ENCODE results near the gene ZBED1.
"Not testable (repeated sequence)": the region's sequence is repeated elsewhere in the genome, so short reads cannot be mapped to it uniquely, and the experiment has no call there.

ZBED1 gene

GRCh38 chrX:2474963-2475726 lies 25.6 kb downstream of the ZBED1 start:
- DNase-seq (ENCODE audit: low read depth in 2 of 2): no peak

- no peak for DNase-seq (ENCODE audit: low read depth in 2 of 2)
Observed at GRCh38 chrX:2474280-2474962, 26.4 kb downstream of the ZBED1 start.

GRCh38 chrX:2473064-2473463 lies 27.7 kb downstream of the ZBED1 start:
- DNase-seq (ENCODE audit: low read depth in 2 of 2): not testable (repeated sequence)

- DNase-seq (ENCODE audit: low read depth in 2 of 2): no peak
Observed at GRCh38 chrX:2471641-2472040, 29.1 kb downstream of the ZBED1 start.

GRCh38 chrX:2471126-2471525 lies 29.6 kb downstream of the ZBED1 start:
- DNase-seq (ENCODE audit: low read depth in 2 of 2): not testable (repeated sequence)

- DNase-seq (ENCODE audit: low read depth in 2 of 2): not testable (repeated sequence)
Observed at GRCh38 chrX:2469852-2470251, 30.9 kb downstream of the ZBED1 start.

- DNase-seq (ENCODE audit: low read depth in 2 of 2): no peak
Observed at GRCh38 chrX:2469196-2469685, 31.5 kb downstream of the ZBED1 start.

GRCh38 chrX:2468261-2469195 lies 32.2 kb downstream of the ZBED1 start:
- no peak for DNase-seq (ENCODE audit: low read depth in 2 of 2)

- no peak for DNase-seq (ENCODE audit: low read depth in 2 of 2)
Observed at GRCh38 chrX:2466876-2467656, 33.7 kb downstream of the ZBED1 start.

GRCh38 chrX:2464677-2465166 lies 36.1 kb downstream of the ZBED1 start:
- no peak for DNase-seq (ENCODE audit: low read depth in 2 of 2)

- no peak for DNase-seq (ENCODE audit: low read depth in 2 of 2)
Observed at GRCh38 chrX:2463973-2464676, 36.7 kb downstream of the ZBED1 start.

- DNase-seq (ENCODE audit: low read depth in 2 of 2): not testable (repeated sequence)
Observed at GRCh38 chrX:2463481-2463880, 37.3 kb downstream of the ZBED1 start.

GRCh38 chrX:2462780-2463179 lies 38.0 kb downstream of the ZBED1 start:
- no peak for DNase-seq (ENCODE audit: low read depth in 2 of 2)

- DNase-seq (ENCODE audit: low read depth in 2 of 2): no peak
Observed at GRCh38 chrX:2462074-2462473, 38.7 kb downstream of the ZBED1 start.

GRCh38 chrX:2461711-2462016 lies 39.1 kb downstream of the ZBED1 start:
- DNase-seq (ENCODE audit: low read depth in 2 of 2): no peak

GRCh38 chrX:2460821-2461710 lies 39.7 kb downstream of the ZBED1 start:
- DNase-seq (ENCODE audit: low read depth in 2 of 2): not testable (repeated sequence)

GRCh38 chrX:2460048-2460447 lies 40.7 kb downstream of the ZBED1 start:
- DNase-seq (ENCODE audit: low read depth in 2 of 2): not testable (repeated sequence)

- no peak for DNase-seq (ENCODE audit: low read depth in 2 of 2)
Observed at GRCh38 chrX:2458309-2458708, 42.5 kb downstream of the ZBED1 start.

GRCh38 chrX:2457289-2458133 lies 43.3 kb downstream of the ZBED1 start:
- no peak for DNase-seq (ENCODE audit: low read depth in 2 of 2)

Data from stimulated activated CD4-positive, alpha-beta T cell treated with anti-CD3 and anti-CD28 coated beads, Interleukin-4, amount 100 ng/mL, for 48 hours (primary cell).